Neural cell (in vitro differentiated cells): ENCODE data around the gene VPS8. TPM values are rescaled to one million over a fixed set of nuclear protein-coding genes. Genes with fewer than 3 reads are reported as not detected.

ENCODE experiments used
- H2AFZ ChIP-seq: fragments of 200-600, 300-800 bp; sonication (generic), shearing (Covaris generic); 2 replicates; pipeline ENCODE4 v1.6.0; 2014; ENCODE audit warnings: low read depth, mild to moderate bottlenecking, antibody characterized with exemption, low read length, moderate library complexity
- H3F3A ChIP-seq: fragments of 200-600 bp; shearing (Covaris generic); 2 replicates; pipeline ENCODE4 v1.6.1; 2016; ENCODE audit warnings: mild to moderate bottlenecking, moderate library complexity, mixed read lengths, antibody characterized with exemption, low read length; ENCODE audit not compliant: insufficient read depth, poor library complexity, severe bottlenecking
- H3K27ac ChIP-seq: fragments of 200-600, 300-800 bp; sonication (generic), shearing (Covaris generic); 2 replicates; pipeline ENCODE4 v1.5.1; 2014; ENCODE audit warnings: mild to moderate bottlenecking, low read length, moderate library complexity
- H3K27me3 ChIP-seq: fragments of 300-800, 200-600 bp; sonication (generic), shearing (Covaris generic); 2 replicates; pipeline ENCODE4 v1.6.0; 2014; ENCODE audit warnings: mild to moderate bottlenecking, low read depth, low read length, moderate library complexity; ENCODE audit not compliant: insufficient read depth
- H3K36me3 ChIP-seq: fragments of 300-800, 200-600 bp; sonication (generic), shearing (Covaris generic); 2 replicates; pipeline ENCODE4 v1.5.1; 2014; ENCODE audit warnings: mild to moderate bottlenecking, antibody characterized with exemption, low read length, moderate library complexity; ENCODE audit not compliant: insufficient read depth
- H3K4me2 ChIP-seq: fragments of 300-800, 200-600 bp; sonication (generic), shearing (Covaris generic); 2 replicates; pipeline ENCODE4 v1.6.0; 2014; ENCODE audit warnings: mild to moderate bottlenecking, low read length
- H3K4me3 ChIP-seq: fragments of 300-800, 200-600 bp; sonication (generic), shearing (Covaris generic); 2 replicates; pipeline ENCODE4 v1.5.1; 2014; ENCODE audit warnings: mild to moderate bottlenecking, low read length, moderate library complexity
- H3K79me2 ChIP-seq: fragments of 200-600 bp; shearing (Covaris generic); replicated peaks from 2 replicates; pipeline ENCODE4 v1.6.0; 2014; ENCODE audit warnings: mild to moderate bottlenecking, low read length, moderate library complexity; ENCODE audit not compliant: insufficient read depth
- H3K9ac ChIP-seq: fragments of 300-800, 200-600 bp; sonication (generic), shearing (Covaris generic); 2 replicates; pipeline ENCODE4 v1.6.1; 2016; ENCODE audit warnings: mild to moderate bottlenecking, low read length, mixed read lengths
- H3K9me2 ChIP-seq: fragments of 200-600 bp; shearing (Covaris generic); 2 replicates; pipeline ENCODE4 v1.6.1; 2016; ENCODE audit warnings: mild to moderate bottlenecking, low read length, mixed read lengths; ENCODE audit not compliant: insufficient read depth
- H3K9me3 ChIP-seq: fragments of 200-600, 300-800 bp; sonication (generic), shearing (Covaris generic); 2 replicates; pipeline ENCODE4 v1.6.1; 2016; ENCODE audit warnings: mild to moderate bottlenecking, mixed run types, low read length, moderate library complexity, mixed read lengths
- H4K20me1 ChIP-seq: fragments of 200-600 bp; shearing (Covaris generic); 2 replicates; pipeline ENCODE4 v1.6.1; 2016; ENCODE audit warnings: mild to moderate bottlenecking, mixed run types; ENCODE audit not compliant: insufficient read depth
- CTCF ChIP-seq: fragments of 450-650 bp; IDR thresholded peaks from 2 replicates; pipeline ENCODE4 v1.5.1; 2014; ENCODE audit warnings: antibody characterized with exemption, mild to moderate bottlenecking, moderate library complexity; ENCODE audit not compliant: poor library complexity, severe bottlenecking
- EP300 ChIP-seq: fragments of 450-650 bp; conservative IDR thresholded peaks from 2 replicates; pipeline ENCODE4 v1.6.1; 2014; ENCODE audit warnings: antibody characterized with exemption, mild to moderate bottlenecking, moderate library complexity; ENCODE audit not compliant: poor library complexity, severe bottlenecking
- EZH2 ChIP-seq: fragments of 200-600, 300-800 bp; shearing (Covaris generic), sonication (generic); IDR thresholded peaks from 2 replicates; pipeline ENCODE4 v1.6.1; 2014; ENCODE audit warnings: antibody characterized with exemption, low read length, borderline replicate concordance, mild to moderate bottlenecking; ENCODE audit not compliant: insufficient read depth, poor library complexity, severe bottlenecking
- MXI1 ChIP-seq: fragments of 450-650 bp; conservative IDR thresholded peaks from 2 replicates; pipeline ENCODE4 v1.6.1; 2014; ENCODE audit warnings: antibody characterized with exemption, mild to moderate bottlenecking; ENCODE audit not compliant: poor library complexity, severe bottlenecking
- POLR2AphosphoS5 ChIP-seq: IDR thresholded peaks from 2 replicates; pipeline ENCODE4 v1.6.1; 2012
- RAD21 ChIP-seq: fragments of 450-650 bp; conservative IDR thresholded peaks from 2 replicates; pipeline ENCODE4 v1.6.1; 2014; ENCODE audit warnings: antibody characterized with exemption, mild to moderate bottlenecking, moderate library complexity
- REST ChIP-seq: IDR thresholded peaks from 2 replicates; pipeline ENCODE4 v1.6.1; 2012; ENCODE audit warnings: borderline replicate concordance
- SMC3 ChIP-seq: fragments of 450-650 bp; conservative IDR thresholded peaks from 2 replicates; pipeline ENCODE4 v1.6.1; 2014; ENCODE audit warnings: antibody characterized with exemption, mild to moderate bottlenecking, moderate library complexity; ENCODE audit not compliant: poor library complexity
- TAF1 ChIP-seq: IDR thresholded peaks from 2 replicates; pipeline ENCODE4 v1.6.1; 2012; ENCODE audit warnings: low read depth
- polyA plus RNA-seq: library from polyadenylated mRNA; depleted of rRNA; stranded (reverse); fragments of >200 nt; gene quantifications from 2 replicates; pipeline ENCODE4 v1.2.3, GENCODE V29; 2014

Gene VPS8
- polyA plus RNA-seq, 1 donor from 2014 or later: 146 TPM

- Histone ChIP-seq H3K79me2 (no peaks in the 10 kb centered on the region), H3K36me3 (no peaks in the 10 kb centered on the region), H4K20me1 (no peaks in the 10 kb centered on the region), H3K4me3 (no peak overlapping the region), H3K9me2 (no peaks in the 10 kb centered on the region), H3K27me3 (no peaks in the 10 kb centered on the region), H3K4me2 (no peak overlapping the region), H2AFZ (no peak overlapping the region), H3K27ac (no peak overlapping the region), H3F3A (no peaks in the 10 kb centered on the region), H3K9me3 (no peaks in the 10 kb centered on the region), H3K9ac (no peak overlapping the region)
- no peak for TF ChIP-seq EZH2
- no peak for TF ChIP-seq MXI1
- TF ChIP-seq POLR2AphosphoS5: no peak
- TF ChIP-seq CTCF: no peak
- no peak for TF ChIP-seq EP300
- no peak for TF ChIP-seq SMC3
- TF ChIP-seq REST: no peak
- TF ChIP-seq RAD21: no peak
- no peak for TF ChIP-seq TAF1
These were observed 77.4 kb downstream of the VPS8 start for GRCh38 chr3:184889312-184889904.

GRCh38 chr3:184894051-184894450 is 82.1 kb downstream of the VPS8 start:
- no peaks in the 10 kb centered on the region for H4K20me1 ChIP-seq
- H3K9me2 ChIP-seq: no peaks in the 10 kb centered on the region
- H3K36me3 ChIP-seq: no peaks in the 10 kb centered on the region
- H3K79me2 ChIP-seq: no peaks in the 10 kb centered on the region
- H3K9ac ChIP-seq: no peak overlapping the region
- H2AFZ ChIP-seq: no peak overlapping the region
- H3K4me2 ChIP-seq: no peak overlapping the region
- H3K4me3 ChIP-seq: no peak overlapping the region
- no peaks in the 10 kb centered on the region for H3K9me3 ChIP-seq
- TF ChIP-seq RAD21 (no peak), REST (no peak), MXI1 (no peak), SMC3 (no peak), CTCF (no peak), TAF1 (no peak), EP300 (no peak), EZH2 (no peak), POLR2AphosphoS5 (no peak)
- no peaks in the 10 kb centered on the region for H3K27me3 ChIP-seq
- H3F3A ChIP-seq: no peaks in the 10 kb centered on the region
- no peak overlapping the region for H3K27ac ChIP-seq
